ENCODE data around the gene NCOA5. TPM values are rescaled to one million over a fixed set of nuclear protein-coding genes. Genes with fewer than 3 reads are reported as not detected.

NCOA5 gene
- total RNA-seq, 1 donor from 2014 or later, result 7.9 TPM

GRCh38 chr20:46023148-46023484 lies 66.6 kb downstream of the NCOA5 start:
- H3K4me3 ChIP-seq (ENCODE audit: low read depth, low read length), result no peak overlapping the region
- no peak for TF ChIP-seq CTCF (IDR thresholded peaks at IDR 0.05; ENCODE audit: insufficient read depth, low read length, severe bottlenecking)
- H3K36me3 ChIP-seq (ENCODE audit: control insufficient read depth, insufficient read depth, low read length), result no peaks in the 10 kb centered on the region
- H3K27me3 ChIP-seq (ENCODE audit: control insufficient read depth, insufficient read depth, low read length), result peaks cover 7% of the 10 kb centered on the region
- no peak for DNase-seq (ENCODE audit: low read depth)
- FAIRE-seq, result no peak

DNA sequence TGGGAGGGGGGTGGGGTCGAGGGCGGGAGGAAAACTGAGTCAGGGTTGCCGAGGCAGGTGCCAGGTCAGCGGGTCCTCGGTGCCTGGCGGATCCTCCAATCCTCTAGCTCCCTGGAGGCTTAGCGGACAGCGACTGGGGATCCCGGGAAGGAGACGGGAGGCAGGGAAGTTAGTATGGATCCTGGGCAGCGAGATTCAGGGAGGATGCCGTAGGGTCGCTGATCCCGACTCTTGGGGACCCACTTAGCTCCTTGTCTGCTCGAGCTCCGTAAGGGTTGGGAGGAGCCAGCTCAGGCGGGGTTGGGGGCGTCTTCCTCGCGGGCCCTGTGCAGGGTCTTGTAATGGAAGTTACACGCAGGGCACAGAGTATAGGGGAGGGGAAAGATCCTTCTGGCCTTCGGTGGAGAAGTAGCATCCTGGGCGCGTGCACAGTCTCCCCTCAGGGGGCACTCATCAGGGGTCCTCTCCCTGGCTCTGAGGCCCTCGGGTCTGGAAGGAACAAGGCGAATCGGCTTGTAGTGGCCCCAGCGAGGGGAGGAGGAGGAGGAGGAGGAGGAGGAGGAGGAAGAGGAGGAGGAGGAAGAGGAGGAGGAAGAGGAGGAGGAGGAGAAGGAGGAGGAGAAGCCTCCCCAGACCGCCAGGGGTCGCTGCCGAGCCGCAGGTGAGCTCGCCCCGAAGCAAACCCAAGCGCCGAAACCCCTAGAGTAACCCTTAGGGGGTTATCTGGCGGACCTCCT lies 67.2 kb downstream of the NCOA5 start:
- Histone ChIP-seq H3K27me3 (ENCODE audit: control insufficient read depth, insufficient read depth, low read length) (peaks cover 5% of the 10 kb centered on the region), H3K36me3 (ENCODE audit: control insufficient read depth, insufficient read depth, low read length) (no peaks in the 10 kb centered on the region), H3K4me3 (ENCODE audit: low read depth, low read length) (no peak overlapping the region)
- DNase-seq (ENCODE audit: low read depth), result no peak
- no peak for FAIRE-seq
- TF ChIP-seq CTCF (IDR thresholded peaks at IDR 0.05; ENCODE audit: insufficient read depth, low read length, severe bottlenecking), result peak; percentile 82

DNA sequence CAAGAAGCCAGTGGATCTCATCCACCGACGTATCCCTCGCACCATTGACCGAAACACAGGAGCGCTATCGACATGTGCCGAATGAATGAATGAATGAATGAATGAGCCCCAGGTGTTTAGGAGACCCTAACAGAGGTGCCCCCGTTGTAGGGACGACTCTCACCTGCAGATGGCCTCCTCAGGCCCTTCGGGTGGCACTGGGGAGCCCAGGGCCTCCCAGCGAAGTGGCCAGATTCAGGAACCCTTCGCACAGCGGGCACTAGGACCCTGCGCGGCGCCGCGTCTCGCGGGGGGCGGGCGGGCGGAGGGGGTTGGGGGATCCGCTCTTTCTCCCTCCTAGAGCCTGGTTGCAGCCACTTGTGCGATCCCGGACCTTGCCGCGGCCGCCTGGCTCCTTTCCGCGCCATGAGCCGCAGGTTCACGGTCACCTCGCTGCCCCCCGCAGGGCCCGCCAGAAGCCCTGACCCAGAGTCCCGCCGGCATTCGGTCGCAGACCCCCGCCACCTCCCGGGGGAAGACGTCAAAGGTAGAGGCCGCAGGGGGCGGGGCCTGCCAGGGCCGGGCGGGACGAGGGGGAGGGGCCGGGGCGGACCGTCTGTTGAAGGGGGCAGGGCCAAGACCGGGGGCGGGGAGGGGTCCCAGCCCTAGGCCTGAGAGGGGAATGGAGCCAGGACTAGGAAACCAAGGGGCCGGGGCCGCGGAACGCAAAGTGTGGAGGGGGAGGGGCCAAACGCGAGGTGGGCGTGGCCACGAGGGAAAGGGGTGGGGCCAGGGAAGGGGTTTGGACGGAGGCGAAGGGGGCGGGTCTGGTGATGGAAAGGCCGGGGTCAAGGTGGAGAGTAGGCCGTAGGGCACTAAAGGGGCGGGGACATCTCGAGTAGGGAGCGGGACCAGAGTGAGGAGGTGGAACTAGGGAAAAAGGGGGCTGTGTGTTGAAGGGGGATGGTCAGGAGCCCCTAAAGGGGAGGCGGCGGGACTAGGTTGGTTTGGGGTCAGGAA lies 68.1 kb downstream of the NCOA5 start:
- Histone ChIP-seq H3K27me3 (ENCODE audit: control insufficient read depth, insufficient read depth, low read length) (no peaks in the 10 kb centered on the region), H3K4me3 (ENCODE audit: low read depth, low read length) (peak overlapping the region; percentile 33), H3K36me3 (ENCODE audit: control insufficient read depth, insufficient read depth, low read length) (no peaks in the 10 kb centered on the region)
- no peak for FAIRE-seq
- no peak for DNase-seq (ENCODE audit: low read depth)
- no peak for TF ChIP-seq CTCF (IDR thresholded peaks at IDR 0.05; ENCODE audit: insufficient read depth, low read length, severe bottlenecking)

GRCh38 chr20:46020555-46020954 lies 69.2 kb downstream of the NCOA5 start:
- H3K27me3 ChIP-seq (ENCODE audit: control insufficient read depth, insufficient read depth, low read length), result no peaks in the 10 kb centered on the region
- no peak for FAIRE-seq
- TF ChIP-seq CTCF (IDR thresholded peaks at IDR 0.05; ENCODE audit: insufficient read depth, low read length, severe bottlenecking), result no peak
- no peak overlapping the region for H3K4me3 ChIP-seq (ENCODE audit: low read depth, low read length)
- DNase-seq (ENCODE audit: low read depth), result no peak
- H3K36me3 ChIP-seq (ENCODE audit: control insufficient read depth, insufficient read depth, low read length), result no peaks in the 10 kb centered on the region

DNA sequence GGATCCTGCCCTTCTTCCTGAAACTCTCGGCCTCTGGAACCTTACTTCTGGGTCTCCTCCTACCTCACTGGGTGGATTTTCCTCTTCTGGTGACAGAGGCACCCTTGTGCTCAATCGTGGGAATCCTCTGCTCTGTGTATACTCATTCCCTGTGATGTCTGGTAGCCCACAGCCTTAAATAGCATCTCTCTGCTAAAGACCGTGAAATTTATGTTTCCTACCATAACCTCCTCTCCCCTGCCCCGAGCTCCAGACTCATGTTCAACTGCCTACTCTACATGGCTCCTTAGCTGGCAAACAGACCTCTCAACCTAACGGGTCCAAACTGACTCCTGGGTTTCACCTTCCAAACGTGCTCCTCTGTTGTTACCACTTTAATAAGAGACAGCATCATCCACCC lies 71.2 kb downstream of the NCOA5 start:
- no peak overlapping the region for H3K4me3 ChIP-seq (ENCODE audit: low read depth, low read length)
- FAIRE-seq, result no peak
- DNase-seq (ENCODE audit: low read depth), result no peak
- TF ChIP-seq CTCF (IDR thresholded peaks at IDR 0.05; ENCODE audit: insufficient read depth, low read length, severe bottlenecking), result no peak
- no peaks in the 10 kb centered on the region for H3K36me3 ChIP-seq (ENCODE audit: control insufficient read depth, insufficient read depth, low read length)
- peaks cover 4% of the 10 kb centered on the region for H3K27me3 ChIP-seq (ENCODE audit: control insufficient read depth, insufficient read depth, low read length)

Measured in bronchial epithelial cell (primary cell).